ENCODE data around the gene GIGYF2. TPM values are rescaled to one million over a fixed set of nuclear protein-coding genes. Genes with fewer than 3 reads are reported as not detected.

The GIGYF2 gene
- total RNA-seq, 1 donor = 57.2 TPM

DNA sequence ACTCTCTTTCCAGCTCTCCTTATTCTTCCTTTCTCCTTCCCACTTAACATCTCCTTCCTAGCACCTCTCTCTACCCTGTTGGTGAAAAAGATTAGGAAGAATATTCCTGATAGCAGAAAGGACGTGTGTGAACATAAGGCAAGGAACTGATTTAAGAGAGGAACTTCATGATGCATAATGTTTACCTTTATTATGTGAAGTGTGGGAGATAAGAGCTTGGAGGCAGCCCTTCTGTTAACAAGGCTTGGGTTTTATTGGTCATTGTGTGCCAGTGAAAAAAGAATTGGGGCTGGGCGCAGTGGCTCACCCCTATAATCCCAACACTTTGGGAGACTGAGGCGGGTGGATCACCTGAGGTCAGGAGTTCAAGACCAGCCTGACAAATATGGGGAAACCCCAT is 44.8 kb downstream of the GIGYF2 start:
- Histone ChIP-seq H3K9me3 (ENCODE audit: low read depth, low read length) (no peaks in the 10 kb centered on the region), H3K79me2 (ENCODE audit: insufficient read depth, low read length) (peaks cover 17% of the 10 kb centered on the region), H3K27me3 (ENCODE audit: insufficient read depth, low read length) (no peaks in the 10 kb centered on the region), H3K4me2 (ENCODE audit: insufficient read depth, low read length) (no peak overlapping the region), H3K36me3 (ENCODE audit: insufficient read depth, low read length) (peaks cover 11% of the 10 kb centered on the region), H3K4me1 (ENCODE audit: insufficient read depth, low read length) (no peaks in the 10 kb centered on the region), H3K27ac (ENCODE audit: low read depth, low read length) (no peak overlapping the region), H3K4me3 (ENCODE audit: insufficient read depth, low read length) (no peak overlapping the region), H2AFZ (ENCODE audit: low read length) (no peak overlapping the region), H4K20me1 (ENCODE audit: insufficient read depth, low read length) (no peaks in the 10 kb centered on the region)
- TF ChIP-seq, protein P1, sequence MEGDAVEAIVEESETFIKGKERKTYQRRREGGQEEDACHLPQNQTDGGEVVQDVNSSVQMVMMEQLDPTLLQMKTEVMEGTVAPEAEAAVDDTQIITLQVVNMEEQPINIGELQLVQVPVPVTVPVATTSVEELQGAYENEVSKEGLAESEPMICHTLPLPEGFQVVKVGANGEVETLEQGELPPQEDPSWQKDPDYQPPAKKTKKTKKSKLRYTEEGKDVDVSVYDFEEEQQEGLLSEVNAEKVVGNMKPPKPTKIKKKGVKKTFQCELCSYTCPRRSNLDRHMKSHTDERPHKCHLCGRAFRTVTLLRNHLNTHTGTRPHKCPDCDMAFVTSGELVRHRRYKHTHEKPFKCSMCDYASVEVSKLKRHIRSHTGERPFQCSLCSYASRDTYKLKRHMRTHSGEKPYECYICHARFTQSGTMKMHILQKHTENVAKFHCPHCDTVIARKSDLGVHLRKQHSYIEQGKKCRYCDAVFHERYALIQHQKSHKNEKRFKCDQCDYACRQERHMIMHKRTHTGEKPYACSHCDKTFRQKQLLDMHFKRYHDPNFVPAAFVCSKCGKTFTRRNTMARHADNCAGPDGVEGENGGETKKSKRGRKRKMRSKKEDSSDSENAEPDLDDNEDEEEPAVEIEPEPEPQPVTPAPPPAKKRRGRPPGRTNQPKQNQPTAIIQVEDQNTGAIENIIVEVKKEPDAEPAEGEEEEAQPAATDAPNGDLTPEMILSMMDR (IDR thresholded peaks at IDR 0.05; ENCODE audit: extremely low read depth, low read depth, low read length) = no peak
- no peak for DNase-seq (ENCODE audit: insufficient read length, low spot score, missing footprints)

DNA sequence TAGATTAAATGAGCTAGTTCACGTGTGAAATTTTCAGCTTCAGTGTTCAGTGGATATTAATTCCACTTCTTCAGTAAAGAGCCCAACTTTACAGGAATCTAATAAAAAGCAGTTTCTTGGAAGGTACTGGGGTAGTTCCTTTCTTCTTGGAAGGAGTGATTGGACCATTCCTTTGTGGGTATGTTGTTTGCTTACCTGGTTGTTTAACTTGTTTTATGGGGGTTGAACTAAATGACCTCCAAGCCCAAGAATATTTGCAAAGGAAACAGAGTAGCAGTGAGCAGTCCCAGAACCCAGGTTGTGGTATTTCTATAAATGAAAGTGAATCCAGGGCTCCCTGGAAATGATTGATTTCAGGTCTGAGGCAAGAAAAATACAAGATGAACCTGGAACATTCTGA is 47.8 kb downstream of the GIGYF2 start:
- Histone ChIP-seq H3K4me3 (ENCODE audit: insufficient read depth, low read length) (no peak overlapping the region), H3K4me1 (ENCODE audit: insufficient read depth, low read length) (no peaks in the 10 kb centered on the region), H3K9me3 (ENCODE audit: low read depth, low read length) (no peaks in the 10 kb centered on the region), H3K27ac (ENCODE audit: low read depth, low read length) (no peak overlapping the region), H4K20me1 (ENCODE audit: insufficient read depth, low read length) (no peaks in the 10 kb centered on the region), H3K27me3 (ENCODE audit: insufficient read depth, low read length) (no peaks in the 10 kb centered on the region), H3K4me2 (ENCODE audit: insufficient read depth, low read length) (no peak overlapping the region), H3K36me3 (ENCODE audit: insufficient read depth, low read length) (peaks cover 26% of the 10 kb centered on the region), H2AFZ (ENCODE audit: low read length) (no peak overlapping the region), H3K79me2 (ENCODE audit: insufficient read depth, low read length) (peaks cover 14% of the 10 kb centered on the region)
- DNase-seq (ENCODE audit: insufficient read length, low spot score, missing footprints) = no peak
- TF ChIP-seq, protein P1 (IDR thresholded peaks at IDR 0.05; ENCODE audit: extremely low read depth, low read depth, low read length) = no peak

DNA sequence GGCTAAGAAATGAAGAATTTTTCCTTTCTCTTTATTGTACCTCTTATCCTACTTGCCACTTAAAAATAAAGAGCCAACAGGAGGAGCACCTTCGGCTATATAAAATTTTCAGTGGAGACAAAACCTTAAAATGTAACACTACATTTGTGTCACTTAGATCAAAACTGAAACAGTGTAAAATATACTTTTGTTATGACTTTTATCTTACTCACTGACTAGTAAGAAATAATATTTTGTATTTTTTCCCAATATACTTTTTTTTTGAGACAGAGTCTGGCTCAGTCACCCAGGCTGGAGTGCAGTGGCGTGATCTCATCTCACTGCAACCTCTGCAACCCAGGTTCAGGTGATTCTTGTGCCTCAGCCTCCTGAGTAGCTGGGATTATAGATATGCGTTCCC is 50.9 kb downstream of the GIGYF2 start:
- no peaks in the 10 kb centered on the region for H3K4me1 ChIP-seq (ENCODE audit: insufficient read depth, low read length)
- no peaks in the 10 kb centered on the region for H3K9me3 ChIP-seq (ENCODE audit: low read depth, low read length)
- H3K4me2 ChIP-seq (ENCODE audit: insufficient read depth, low read length) = no peak overlapping the region
- no peaks in the 10 kb centered on the region for H3K27me3 ChIP-seq (ENCODE audit: insufficient read depth, low read length)
- no peak overlapping the region for H3K27ac ChIP-seq (ENCODE audit: low read depth, low read length)
- no peak overlapping the region for H3K4me3 ChIP-seq (ENCODE audit: insufficient read depth, low read length)
- peaks cover 43% of the 10 kb centered on the region for H3K36me3 ChIP-seq (ENCODE audit: insufficient read depth, low read length)
- no peak for DNase-seq (ENCODE audit: insufficient read length, low spot score, missing footprints)
- no peak overlapping the region for H2AFZ ChIP-seq (ENCODE audit: low read length)
- H4K20me1 ChIP-seq (ENCODE audit: insufficient read depth, low read length) = no peaks in the 10 kb centered on the region
- TF ChIP-seq, protein P1 (IDR thresholded peaks at IDR 0.05; ENCODE audit: extremely low read depth, low read depth, low read length) = no peak
- peaks cover 7% of the 10 kb centered on the region for H3K79me2 ChIP-seq (ENCODE audit: insufficient read depth, low read length)

DNA sequence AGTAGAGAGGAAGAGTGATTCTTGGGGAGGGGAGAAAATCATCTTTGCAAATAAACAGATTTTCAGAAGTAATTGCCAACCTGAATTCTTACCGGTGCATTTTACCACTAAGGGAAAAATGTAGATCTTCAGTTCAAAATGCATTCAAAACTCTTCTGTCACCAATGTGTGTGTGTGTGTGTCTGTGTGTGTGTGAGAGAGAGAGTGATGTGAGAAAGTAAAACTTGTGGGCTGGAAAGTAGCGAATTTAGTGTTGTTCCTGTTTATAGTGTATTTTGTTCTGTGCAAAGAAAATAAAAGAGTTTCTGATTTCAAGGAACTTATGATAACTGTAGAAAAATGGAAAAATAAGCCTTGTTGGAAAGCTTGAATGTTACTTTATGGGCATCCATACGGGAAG is 52.2 kb downstream of the GIGYF2 start:
- DNase-seq (ENCODE audit: insufficient read length, low spot score, missing footprints) = no peak
- no peaks in the 10 kb centered on the region for H3K9me3 ChIP-seq (ENCODE audit: low read depth, low read length)
- TF ChIP-seq, protein P1 (IDR thresholded peaks at IDR 0.05; ENCODE audit: extremely low read depth, low read depth, low read length) = no peak
- H3K36me3 ChIP-seq (ENCODE audit: insufficient read depth, low read length) = peaks cover 44% of the 10 kb centered on the region
- peaks cover 3% of the 10 kb centered on the region for H3K79me2 ChIP-seq (ENCODE audit: insufficient read depth, low read length)
- H3K27ac ChIP-seq (ENCODE audit: low read depth, low read length) = no peak overlapping the region
- no peaks in the 10 kb centered on the region for H4K20me1 ChIP-seq (ENCODE audit: insufficient read depth, low read length)
- no peak overlapping the region for H2AFZ ChIP-seq (ENCODE audit: low read length)
- no peaks in the 10 kb centered on the region for H3K4me1 ChIP-seq (ENCODE audit: insufficient read depth, low read length)
- no peak overlapping the region for H3K4me2 ChIP-seq (ENCODE audit: insufficient read depth, low read length)
- no peaks in the 10 kb centered on the region for H3K27me3 ChIP-seq (ENCODE audit: insufficient read depth, low read length)
- no peak overlapping the region for H3K4me3 ChIP-seq (ENCODE audit: insufficient read depth, low read length)

All from osteoblast (primary cell).